ENCODE data around the gene FHL3.

DNA sequence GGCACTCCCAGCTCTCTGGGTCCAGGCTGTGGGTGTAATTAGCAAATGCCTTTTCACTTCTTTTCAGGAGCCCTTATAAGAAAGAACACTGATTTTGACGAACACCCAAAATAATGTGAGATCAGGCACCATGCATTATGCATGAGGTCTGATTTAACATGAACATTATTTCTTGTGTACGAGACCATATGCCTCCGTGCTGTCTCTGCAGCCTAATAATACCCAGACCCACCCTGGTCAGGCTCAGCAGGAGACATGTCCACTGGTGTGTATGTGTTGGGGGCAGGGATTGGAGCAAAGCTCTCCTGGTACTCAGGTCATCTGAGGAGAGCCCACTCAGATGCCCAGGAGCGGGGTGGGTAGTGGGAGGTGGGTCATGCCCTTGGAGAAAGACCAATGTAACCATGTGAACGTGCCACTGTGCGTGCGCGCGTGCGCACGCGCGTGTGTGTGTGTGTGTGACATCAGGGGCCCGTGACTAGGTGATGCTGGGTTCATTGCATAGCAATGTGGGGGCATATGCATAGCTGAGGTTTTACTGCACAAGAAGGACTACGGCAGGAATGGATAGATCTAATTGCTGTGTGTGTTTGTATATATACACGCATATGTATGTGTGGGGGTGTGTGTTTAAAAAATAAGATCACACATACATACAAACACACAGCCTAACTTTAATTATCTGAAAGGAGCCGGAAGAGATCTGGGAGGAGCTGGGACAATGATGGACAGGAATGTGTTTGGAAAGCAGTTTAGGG, 34.2 kb upstream of the FHL3 start:
- TF ChIP-seq, protein P1, sequence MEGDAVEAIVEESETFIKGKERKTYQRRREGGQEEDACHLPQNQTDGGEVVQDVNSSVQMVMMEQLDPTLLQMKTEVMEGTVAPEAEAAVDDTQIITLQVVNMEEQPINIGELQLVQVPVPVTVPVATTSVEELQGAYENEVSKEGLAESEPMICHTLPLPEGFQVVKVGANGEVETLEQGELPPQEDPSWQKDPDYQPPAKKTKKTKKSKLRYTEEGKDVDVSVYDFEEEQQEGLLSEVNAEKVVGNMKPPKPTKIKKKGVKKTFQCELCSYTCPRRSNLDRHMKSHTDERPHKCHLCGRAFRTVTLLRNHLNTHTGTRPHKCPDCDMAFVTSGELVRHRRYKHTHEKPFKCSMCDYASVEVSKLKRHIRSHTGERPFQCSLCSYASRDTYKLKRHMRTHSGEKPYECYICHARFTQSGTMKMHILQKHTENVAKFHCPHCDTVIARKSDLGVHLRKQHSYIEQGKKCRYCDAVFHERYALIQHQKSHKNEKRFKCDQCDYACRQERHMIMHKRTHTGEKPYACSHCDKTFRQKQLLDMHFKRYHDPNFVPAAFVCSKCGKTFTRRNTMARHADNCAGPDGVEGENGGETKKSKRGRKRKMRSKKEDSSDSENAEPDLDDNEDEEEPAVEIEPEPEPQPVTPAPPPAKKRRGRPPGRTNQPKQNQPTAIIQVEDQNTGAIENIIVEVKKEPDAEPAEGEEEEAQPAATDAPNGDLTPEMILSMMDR (IDR thresholded peaks at IDR 0.05; ENCODE audit: insufficient read depth, low read length) = no peak
- TF ChIP-seq SPI1 (IDR thresholded peaks at IDR 0.05; ENCODE audit: borderline replicate concordance, low read depth) = no peak

Measured in HL-60 (cell line).